ENCODE measurements around the gene PTPN1. TPM values are rescaled to one million over a fixed set of nuclear protein-coding genes. Genes with fewer than 3 reads are reported as not detected.
A peak's percentile ranks its signal among the peaks of the same experiment; 100 is the strongest.

PTPN1 gene
- total RNA-seq, 2 experiments from 2014 or later, result 17.1 to 25.1 TPM

DNA sequence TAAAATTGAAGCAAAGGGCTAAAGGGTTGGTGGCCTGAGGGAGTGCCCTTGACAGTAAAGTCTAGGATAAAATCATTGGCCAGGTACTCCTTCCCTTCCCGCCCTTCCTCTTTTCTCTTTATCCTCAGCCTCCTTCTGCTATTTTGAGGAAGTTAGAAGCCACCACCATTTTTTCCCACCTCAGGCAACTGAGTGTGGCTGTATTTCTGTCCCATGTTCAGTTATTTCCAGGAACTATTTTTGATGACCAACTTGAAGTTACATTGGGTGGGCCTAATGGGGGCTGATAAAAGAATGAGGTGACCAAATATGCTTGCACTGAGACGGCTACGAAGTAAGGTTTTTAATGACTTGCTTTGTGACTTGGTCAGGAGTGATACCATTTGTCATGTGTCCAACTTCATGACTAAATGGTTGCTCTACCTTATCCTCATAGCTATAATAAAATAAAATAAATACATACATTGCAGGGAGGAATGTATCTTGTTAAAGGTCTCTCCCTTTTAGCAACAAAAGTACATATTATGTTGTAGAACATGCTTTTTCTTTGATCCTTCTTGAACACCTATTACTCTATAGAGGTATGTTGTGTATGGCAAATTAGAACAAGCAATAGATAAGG is 12.0 kb downstream of the PTPN1 start:
- H3K27ac ChIP-seq (ENCODE audit: low read depth, low read length, poor library complexity, severe bottlenecking), result no peak overlapping the region
- H3K4me3 ChIP-seq (ENCODE audit: low read depth, low read length, poor library complexity, severe bottlenecking), result no peak overlapping the region
- ChIA-PET POLR2A (interaction anchor here (1.7 kb wide), 1 partner anchor 21 kb away, joined by 4 read pairs; no protein-coding TSS in a partner anchor), CTCF (ENCODE audit: unreplicated experiment) (no interaction called here)
- no peak overlapping the region for H2AFZ ChIP-seq (ENCODE audit: low read length)
- BruUV-seq (replicated peaks), result no TSS peak
- no peaks in the 10 kb centered on the region; the same call in 1 of the 2 replicates for H3K36me3 ChIP-seq (ENCODE audit: insufficient read depth, low read length)
- no peak overlapping the region for H3K4me2 ChIP-seq (ENCODE audit: low read length)
- no peak for DNase-seq (ENCODE audit: low spot score)
- TF ChIP-seq CTCF (conservative IDR thresholded peaks at IDR 0.05; ENCODE audit: low read length), result no peak
- no peak for TF ChIP-seq EZH2phosphoT487 (IDR thresholded peaks at IDR 0.05; ENCODE audit: borderline replicate concordance, low read depth, low read length)
- intact Hi-C loops (cut with micrococcal nuclease; ENCODE audit: unreplicated experiment), result no loop called here
- H3K79me2 ChIP-seq (ENCODE audit: insufficient read depth, low read depth, low read length), result peaks cover 12% of the 10 kb centered on the region; the same call in 1 of the 2 replicates
- peaks cover 23% of the 10 kb centered on the region for H3K4me1 ChIP-seq (ENCODE audit: insufficient read depth, low read length, poor library complexity, severe bottlenecking)
- H3K9me2 ChIP-seq (ENCODE audit: insufficient read depth, low read length), result no peaks in the 10 kb centered on the region
- peaks cover 43% of the 10 kb centered on the region for H4K20me1 ChIP-seq (ENCODE audit: insufficient read depth, low read length)
- no peaks in the 10 kb centered on the region for H3K9me3 ChIP-seq (ENCODE audit: low read length)

DNA sequence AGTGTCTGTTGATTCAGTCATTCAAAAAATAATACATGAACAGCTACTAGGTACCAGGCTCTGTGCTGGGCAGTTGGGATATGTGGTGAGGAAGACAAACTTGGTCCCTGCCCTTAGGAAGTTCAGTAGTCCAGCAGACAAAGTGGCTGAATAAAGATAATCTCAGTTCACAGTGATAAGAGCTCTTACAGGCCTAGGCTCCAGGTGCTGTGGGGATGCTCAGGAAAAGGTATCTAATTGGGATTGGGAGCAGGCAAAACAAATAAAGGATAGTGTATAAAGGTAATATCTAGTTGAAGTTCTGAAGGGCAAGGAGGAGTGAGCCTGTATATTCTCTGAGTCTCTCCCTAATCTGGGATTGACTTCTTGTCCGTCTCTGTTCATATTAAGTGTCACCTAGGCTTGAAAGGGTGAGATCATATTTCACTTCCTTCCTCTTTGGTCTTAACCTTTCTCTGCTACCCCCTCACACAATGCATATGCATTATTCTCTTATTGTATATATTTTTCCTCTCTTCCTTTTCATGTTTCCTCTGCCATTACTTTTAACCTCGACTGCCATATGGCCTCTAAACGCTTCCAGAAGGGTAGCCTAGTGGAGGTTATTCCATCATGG is 13.5 kb downstream of the PTPN1 start:
- Histone ChIP-seq H2AFZ (ENCODE audit: low read length) (no peak overlapping the region), H3K27ac (ENCODE audit: low read depth, low read length, poor library complexity, severe bottlenecking) (no peak overlapping the region), H4K20me1 (ENCODE audit: insufficient read depth, low read length) (peaks cover 29% of the 10 kb centered on the region), H3K9me3 (ENCODE audit: low read length) (no peaks in the 10 kb centered on the region), H3K36me3 (ENCODE audit: insufficient read depth, low read length) (no peaks in the 10 kb centered on the region; the same call in 1 of the 2 replicates), H3K79me2 (ENCODE audit: insufficient read depth, low read depth, low read length) (peaks cover under 1% of the 10 kb centered on the region; the same call in 1 of the 2 replicates), H3K4me3 (ENCODE audit: low read depth, low read length, poor library complexity, severe bottlenecking) (no peak overlapping the region), H3K9me2 (ENCODE audit: insufficient read depth, low read length) (no peaks in the 10 kb centered on the region), H3K4me1 (ENCODE audit: insufficient read depth, low read length, poor library complexity, severe bottlenecking) (peaks cover 18% of the 10 kb centered on the region), H3K4me2 (ENCODE audit: low read length) (peak overlapping the region; percentile 16; the same call in 1 of the 2 replicates)
- POLR2A ChIA-PET, result interaction anchor here (1.3 to 1.7 kb wide), 2 partner anchors 18 to 19 kb away, joined by 4 read pairs; no protein-coding TSS in a partner anchor
- no TSS peak for BruUV-seq (replicated peaks)
- intact Hi-C loops (cut with micrococcal nuclease; ENCODE audit: unreplicated experiment), result no loop called here
- TF ChIP-seq EZH2phosphoT487 (IDR thresholded peaks at IDR 0.05; ENCODE audit: borderline replicate concordance, low read depth, low read length) (no peak), CTCF (conservative IDR thresholded peaks at IDR 0.05; ENCODE audit: low read length) (no peak)
- CTCF ChIA-PET (ENCODE audit: unreplicated experiment), result interaction anchor here (0.5 to 1.2 kb wide), 2 partner anchors 10 to 345 kb away, joined by 3 read pairs; no protein-coding TSS in a partner anchor
- no peak for DNase-seq (ENCODE audit: low spot score)

GRCh38 chr20:50525681-50526080 is 15.5 kb downstream of the PTPN1 start:
- no peaks in the 10 kb centered on the region for H3K9me2 ChIP-seq (ENCODE audit: insufficient read depth, low read length)
- POLR2A ChIA-PET, result interaction anchor here (0.7 kb wide), 1 partner anchor 366 kb away, joined by 3 read pairs; no protein-coding TSS in a partner anchor

More at GRCh38 chr20:50525681-50526080, 15.5 kb downstream of the PTPN1 start:
- Histone ChIP-seq H2AFZ (ENCODE audit: low read length) (no peak overlapping the region), H3K36me3 (ENCODE audit: insufficient read depth, low read length) (no peaks in the 10 kb centered on the region; the same call in 1 of the 2 replicates), H4K20me1 (ENCODE audit: insufficient read depth, low read length) (peaks cover 13% of the 10 kb centered on the region), H3K27ac (ENCODE audit: low read depth, low read length, poor library complexity, severe bottlenecking) (no peak overlapping the region), H3K9me3 (ENCODE audit: low read length) (no peaks in the 10 kb centered on the region), H3K4me1 (ENCODE audit: insufficient read depth, low read length, poor library complexity, severe bottlenecking) (peaks cover 17% of the 10 kb centered on the region), H3K4me3 (ENCODE audit: low read depth, low read length, poor library complexity, severe bottlenecking) (no peak overlapping the region), H3K79me2 (ENCODE audit: insufficient read depth, low read depth, low read length) (no peaks in the 10 kb centered on the region), H3K4me2 (ENCODE audit: low read length) (no peak overlapping the region)
- no TSS peak for BruUV-seq (replicated peaks)
- intact Hi-C loops (cut with micrococcal nuclease; ENCODE audit: unreplicated experiment), result no loop called here
- TF ChIP-seq EZH2phosphoT487 (IDR thresholded peaks at IDR 0.05; ENCODE audit: borderline replicate concordance, low read depth, low read length), result no peak
- TF ChIP-seq CTCF (conservative IDR thresholded peaks at IDR 0.05; ENCODE audit: low read length), result no peak
- CTCF ChIA-PET (ENCODE audit: unreplicated experiment), result no interaction called here
- DNase-seq (ENCODE audit: low spot score), result no peak
